ENCODE measurements around the gene PTGDS.

PTGDS gene

DNA sequence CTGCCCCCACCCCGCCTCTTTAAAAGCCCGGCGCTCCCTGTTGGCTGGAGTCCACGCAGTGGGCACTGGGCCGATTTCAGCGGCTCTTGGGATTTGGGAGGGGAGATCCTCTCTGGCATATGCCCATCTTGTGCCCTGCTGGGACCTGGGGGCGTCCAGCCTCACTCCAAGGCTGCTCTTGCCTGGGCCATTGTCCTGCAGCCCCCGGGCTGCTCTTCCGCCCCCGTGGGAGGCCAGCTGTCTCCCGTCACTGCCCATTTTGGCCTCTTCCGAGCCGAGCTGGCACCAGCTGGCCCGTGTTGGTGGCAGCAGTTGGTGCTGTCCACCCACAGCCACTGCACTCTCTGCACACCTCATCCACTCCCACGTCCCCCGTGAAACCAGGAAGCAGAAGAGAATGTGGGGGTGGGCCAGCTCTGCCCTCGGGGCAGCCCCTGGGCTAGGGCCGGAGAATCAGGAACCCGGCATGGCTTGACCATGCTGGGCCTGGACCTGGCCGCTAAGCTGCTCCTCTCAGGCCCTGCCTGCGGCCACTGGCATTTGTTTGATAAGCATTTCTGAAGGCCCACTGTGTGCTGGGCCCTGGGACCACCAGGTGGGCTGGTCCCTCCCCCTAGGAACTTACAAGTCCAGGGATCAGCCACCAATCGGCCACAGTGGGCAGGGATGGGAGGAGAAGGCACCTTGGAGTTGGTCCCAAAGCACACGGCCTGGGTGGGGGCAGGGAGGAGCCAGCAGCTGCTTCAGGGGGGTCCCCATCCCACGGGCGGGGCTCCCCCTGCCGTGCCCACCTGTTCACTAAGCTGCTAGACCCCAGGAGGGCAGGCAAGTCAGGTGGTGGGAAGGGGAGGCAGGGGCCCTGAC lies 30.0 kb upstream of the PTGDS start:
- no peak for DNase-seq (ENCODE audit: extremely low read depth, low read depth)
- TF ChIP-seq, protein P1, sequence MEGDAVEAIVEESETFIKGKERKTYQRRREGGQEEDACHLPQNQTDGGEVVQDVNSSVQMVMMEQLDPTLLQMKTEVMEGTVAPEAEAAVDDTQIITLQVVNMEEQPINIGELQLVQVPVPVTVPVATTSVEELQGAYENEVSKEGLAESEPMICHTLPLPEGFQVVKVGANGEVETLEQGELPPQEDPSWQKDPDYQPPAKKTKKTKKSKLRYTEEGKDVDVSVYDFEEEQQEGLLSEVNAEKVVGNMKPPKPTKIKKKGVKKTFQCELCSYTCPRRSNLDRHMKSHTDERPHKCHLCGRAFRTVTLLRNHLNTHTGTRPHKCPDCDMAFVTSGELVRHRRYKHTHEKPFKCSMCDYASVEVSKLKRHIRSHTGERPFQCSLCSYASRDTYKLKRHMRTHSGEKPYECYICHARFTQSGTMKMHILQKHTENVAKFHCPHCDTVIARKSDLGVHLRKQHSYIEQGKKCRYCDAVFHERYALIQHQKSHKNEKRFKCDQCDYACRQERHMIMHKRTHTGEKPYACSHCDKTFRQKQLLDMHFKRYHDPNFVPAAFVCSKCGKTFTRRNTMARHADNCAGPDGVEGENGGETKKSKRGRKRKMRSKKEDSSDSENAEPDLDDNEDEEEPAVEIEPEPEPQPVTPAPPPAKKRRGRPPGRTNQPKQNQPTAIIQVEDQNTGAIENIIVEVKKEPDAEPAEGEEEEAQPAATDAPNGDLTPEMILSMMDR (IDR thresholded peaks at IDR 0.05; ENCODE audit: low read depth, low read length) = no peak

DNA sequence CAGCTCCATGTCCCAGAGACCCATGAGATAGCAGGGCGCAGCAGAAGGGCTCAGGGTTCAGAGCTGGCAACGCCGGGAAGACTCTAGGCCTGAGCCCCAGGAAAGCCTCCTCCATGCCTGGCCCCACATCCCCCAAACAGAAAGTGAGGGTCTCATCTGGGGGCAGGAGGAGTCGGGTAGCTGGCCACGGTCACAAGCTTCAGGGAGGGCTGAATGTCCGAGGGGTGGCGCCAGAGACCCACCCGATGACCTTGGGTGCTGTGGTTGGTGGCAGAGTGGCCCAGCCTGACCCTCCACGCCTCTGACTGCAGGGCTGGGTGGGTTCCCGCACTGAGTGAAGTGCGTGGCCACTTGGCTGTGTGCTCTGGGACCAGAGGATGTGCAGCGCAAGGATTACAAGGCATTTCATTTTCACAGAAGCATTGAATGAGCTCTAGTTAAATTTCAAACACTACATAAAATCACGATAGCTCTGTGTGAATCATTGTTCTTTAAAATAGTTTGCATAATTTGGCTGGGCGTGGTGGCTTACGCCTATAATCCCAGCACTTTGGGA lies 29.3 kb upstream of the PTGDS start:
- DNase-seq (ENCODE audit: extremely low read depth, low read depth) = no peak
- TF ChIP-seq, protein P1 (IDR thresholded peaks at IDR 0.05; ENCODE audit: low read depth, low read length) = peak; percentile 47

DNA sequence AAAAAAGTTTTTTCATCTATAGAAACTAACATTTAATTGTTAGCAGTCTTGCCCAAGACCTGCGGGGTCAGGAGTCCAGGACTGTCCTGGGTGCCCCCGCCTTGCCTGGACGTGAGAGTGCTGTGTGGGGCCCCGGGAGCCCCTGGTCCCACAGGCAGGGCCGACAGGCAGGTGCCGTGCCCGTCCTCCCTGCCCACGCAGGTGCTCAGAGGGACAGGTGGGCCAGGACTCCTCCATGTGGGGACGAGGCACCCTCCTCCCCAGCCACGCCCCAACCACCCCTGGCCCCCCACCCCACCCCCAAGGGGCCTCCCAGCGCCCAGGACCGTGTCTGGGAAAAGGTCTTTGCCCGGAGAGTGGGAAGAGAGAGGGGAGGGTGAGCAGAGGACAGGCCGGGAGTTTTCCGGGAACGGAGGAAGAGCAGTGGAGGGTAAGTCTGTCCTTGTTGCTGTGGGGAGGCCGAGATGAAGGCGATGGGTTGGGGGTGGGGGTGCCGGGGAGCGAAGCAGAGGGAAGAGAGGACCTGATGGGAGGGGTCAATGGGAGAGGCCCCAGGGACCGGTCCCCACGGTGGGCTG lies 28.0 kb upstream of the PTGDS start:
- no peak for DNase-seq (ENCODE audit: extremely low read depth, low read depth)
- TF ChIP-seq, protein P1 (IDR thresholded peaks at IDR 0.05; ENCODE audit: low read depth, low read length) = no peak

DNA sequence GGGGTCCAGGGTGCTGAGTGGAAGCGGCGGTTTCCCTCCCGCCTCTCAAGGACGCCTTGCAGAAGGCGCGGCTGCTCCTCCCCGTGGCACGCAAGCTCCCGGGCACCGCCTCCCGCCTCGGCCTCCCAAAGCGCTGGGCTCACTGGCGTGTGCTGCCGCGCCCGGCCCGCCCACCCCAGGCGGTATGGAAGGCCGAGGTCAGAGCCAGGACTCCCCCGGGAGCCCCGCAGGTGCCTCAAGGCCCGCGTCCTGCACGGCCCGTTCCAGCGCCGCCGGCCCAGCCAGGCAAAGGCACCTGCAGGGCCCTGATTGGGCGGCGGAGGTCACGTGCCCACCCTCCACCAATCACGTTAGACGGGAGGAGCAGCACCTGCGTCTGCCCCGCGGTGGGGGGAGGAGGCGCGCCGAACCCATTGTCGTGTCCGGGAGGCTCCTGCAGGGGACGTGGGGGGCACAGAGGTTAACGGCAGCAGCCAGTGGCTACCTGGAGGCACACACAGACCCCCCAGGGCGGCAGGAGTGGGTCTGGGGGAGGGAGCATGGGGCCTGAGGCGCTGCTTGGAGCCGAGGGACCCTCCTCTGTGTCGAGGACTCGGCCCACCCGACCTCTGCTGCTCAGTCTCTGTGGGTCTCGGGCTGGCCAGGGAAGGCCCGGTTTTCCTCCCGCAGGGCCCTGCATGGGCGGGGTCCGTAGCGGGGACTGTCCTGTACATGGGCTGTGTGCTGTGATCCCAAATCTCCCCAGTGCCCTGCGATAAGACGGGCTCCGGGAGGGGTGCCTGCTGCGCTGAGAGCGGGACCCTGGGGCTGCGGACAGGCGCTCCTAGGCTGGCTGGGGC lies 27.3 kb upstream of the PTGDS start:
- TF ChIP-seq, protein P1 (IDR thresholded peaks at IDR 0.05; ENCODE audit: low read depth, low read length) = no peak
- peak; percentile 31 for DNase-seq (ENCODE audit: extremely low read depth, low read depth)

DNA sequence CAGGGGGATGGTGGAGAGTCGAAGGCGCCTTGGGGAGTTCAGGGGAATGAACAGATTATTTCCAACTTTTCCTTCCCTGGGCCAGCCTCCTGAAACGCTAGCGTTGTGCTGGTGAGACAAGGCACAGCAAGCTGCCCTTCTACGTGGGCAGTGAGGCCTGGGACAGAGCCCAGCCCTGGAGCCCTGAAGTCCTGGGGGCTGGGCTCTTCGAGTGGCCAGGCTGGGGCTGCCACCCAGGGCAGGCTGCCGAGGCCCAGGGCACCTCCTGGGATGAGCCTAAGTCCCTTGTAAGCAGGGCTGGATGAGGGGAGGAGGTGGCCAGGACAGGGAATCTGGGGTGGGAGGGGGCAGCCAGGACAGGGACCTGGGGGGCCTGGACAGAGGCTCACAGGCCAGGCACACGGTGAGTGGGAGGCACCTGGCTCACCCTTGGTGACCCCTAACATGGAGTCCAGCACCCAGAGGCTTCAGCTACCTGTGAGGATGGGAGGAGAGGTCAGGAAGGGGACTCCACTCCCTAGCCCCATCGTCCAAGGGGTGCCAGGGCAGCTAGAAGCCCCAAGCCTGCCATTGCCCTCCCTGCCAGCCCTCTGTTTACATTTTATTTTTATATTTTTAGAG lies 26.5 kb upstream of the PTGDS start:
- no peak for DNase-seq (ENCODE audit: extremely low read depth, low read depth)

DNA sequence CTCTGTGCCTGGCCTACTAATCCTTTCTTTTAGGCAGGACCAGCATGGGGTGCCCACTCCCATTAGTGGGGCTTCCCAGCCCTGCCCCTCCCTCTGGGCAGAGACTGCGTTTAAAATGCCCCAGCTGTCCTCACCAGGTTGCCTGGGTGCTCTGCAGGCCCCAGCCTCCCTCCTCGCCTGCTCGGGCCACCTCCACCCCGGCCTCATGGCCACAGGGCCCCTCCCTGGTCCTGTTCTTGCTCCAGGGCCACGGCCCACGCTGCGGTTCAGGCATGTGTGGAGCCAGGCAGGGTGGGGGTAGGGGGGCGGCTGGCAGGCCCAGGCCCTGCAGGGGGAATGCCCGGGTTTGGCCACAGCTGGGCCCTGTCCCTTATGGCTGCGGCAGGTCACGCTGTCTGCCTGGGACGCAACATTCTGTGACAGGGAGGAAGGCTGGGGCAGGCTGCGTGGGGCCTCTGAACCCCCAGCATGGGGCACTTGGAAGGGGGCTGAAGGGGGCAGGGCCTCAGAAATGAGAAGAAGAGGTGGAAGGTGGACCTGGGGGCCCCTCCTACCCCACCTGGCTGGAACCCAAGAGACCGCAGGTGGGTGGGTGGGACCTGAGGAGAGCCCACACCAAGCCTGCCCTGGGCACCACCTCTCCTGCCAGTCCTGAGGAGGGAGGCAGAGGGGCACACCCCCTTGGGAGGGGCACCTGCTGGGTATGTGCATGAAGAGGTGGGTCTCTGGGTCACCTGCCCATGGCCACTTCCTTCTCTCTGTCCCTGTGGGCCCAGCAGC lies 25.6 kb upstream of the PTGDS start, which contains the start of gene LCN12:
TSS of gene LCN12 (plus strand) at position 733 of the 780 bp plus-strand sequence. CDS start 55 bp downstream, outside the sequence.
- no peak for DNase-seq (ENCODE audit: extremely low read depth, low read depth)
- TF ChIP-seq, protein P1 (IDR thresholded peaks at IDR 0.05; ENCODE audit: low read depth, low read length) = no peak

More for the DNA sequence above, 26.5 kb upstream of the PTGDS start:
- TF ChIP-seq, protein P1 (IDR thresholded peaks at IDR 0.05; ENCODE audit: low read depth, low read length) = no peak
